Measurements from ENCODE around the gene IL16. TPM values are rescaled to one million over a fixed set of nuclear protein-coding genes. Genes with fewer than 3 reads are reported as not detected.
A peak's percentile ranks its signal among the peaks of the same experiment; 100 is the strongest.

The IL16 gene
- polyA plus RNA-seq, 6 donors from 2014 or later: 146 to 315 (median 222) TPM

GRCh38 chr15:81331600-81331999, 134.9 kb downstream of the IL16 start:
- no peaks in the 10 kb centered on the region for H3K36me3 Mint-ChIP-seq
- no peaks in the 10 kb centered on the region for H3K27me3 Mint-ChIP-seq
- peaks cover 16 to 27% (median 17%) of the 10 kb centered on the region in 3 donors for H3K4me1 Mint-ChIP-seq
- no peaks in the 10 kb centered on the region for H3K9me3 Mint-ChIP-seq
- ATAC-seq (ENCODE audit: low read depth in 2 of 2) (no peak), DNase-seq (no peak)
- peak overlapping the region in 5 of 6 donors; percentile 8 to 68 (median 44) for H3K27ac Mint-ChIP-seq
- H3K4me3 Mint-ChIP-seq: no peak overlapping the region

GRCh38 chr15:81332326-81332725, 135.6 kb downstream of the IL16 start:
- no peaks in the 10 kb centered on the region for H3K36me3 Mint-ChIP-seq
- DNase-seq (no peak), ATAC-seq (ENCODE audit: low read depth in 2 of 2) (no peak)
- peak overlapping the region in 1 of 6 donors; percentile 86 for H3K27ac Mint-ChIP-seq
- no peaks in the 10 kb centered on the region for H3K27me3 Mint-ChIP-seq
- H3K4me3 Mint-ChIP-seq: peak overlapping the region in 1 of 8 donors; percentile 3
- H3K4me1 Mint-ChIP-seq: peaks cover 17 to 27% (median 18%) of the 10 kb centered on the region in 3 donors
- H3K9me3 Mint-ChIP-seq: no peaks in the 10 kb centered on the region

- ATAC-seq (ENCODE audit: low read depth in 2 of 2) (no peak), DNase-seq (no peak)
- Mint-ChIP-seq H3K27ac (peak overlapping the region in 3 of 6 donors; percentile 42 to 61 (median 47)), H3K4me1 (peaks cover 17 to 27% (median 18%) of the 10 kb centered on the region in 3 donors), H3K27me3 (no peaks in the 10 kb centered on the region), H3K4me3 (no peak overlapping the region), H3K9me3 (no peaks in the 10 kb centered on the region), H3K36me3 (no peaks in the 10 kb centered on the region)
Observed at GRCh38 chr15:81333363-81333762, 136.7 kb downstream of the IL16 start.

- Mint-ChIP-seq H3K27me3 (peaks cover 0 to 5% (median 0%) of the 10 kb centered on the region in 3 donors), H3K36me3 (no peaks in the 10 kb centered on the region), H3K9me3 (no peaks in the 10 kb centered on the region), H3K4me3 (no peak overlapping the region), H3K4me1 (peaks cover 16 to 27% (median 17%) of the 10 kb centered on the region in 3 donors), H3K27ac (peak overlapping the region in 2 of 6 donors; percentile 12 to 78)
- DNase-seq (no peak), ATAC-seq (ENCODE audit: low read depth in 2 of 2) (no peak)
Observed at GRCh38 chr15:81334768-81335435, 138.2 kb downstream of the IL16 start.

GRCh38 chr15:81335631-81336030, 139.0 kb downstream of the IL16 start:
- no peaks in the 10 kb centered on the region for H3K36me3 Mint-ChIP-seq
- H3K4me1 Mint-ChIP-seq: peaks cover 13 to 27% (median 16%) of the 10 kb centered on the region in 3 donors
- no peak overlapping the region for H3K4me3 Mint-ChIP-seq
- peak overlapping the region in 1 of 6 donors; percentile 50 for H3K27ac Mint-ChIP-seq
- no peak for ATAC-seq (ENCODE audit: low read depth in 2 of 2)
- no peak for DNase-seq
- H3K27me3 Mint-ChIP-seq: peaks cover 0 to 6% (median 0%) of the 10 kb centered on the region in 3 donors
- no peaks in the 10 kb centered on the region for H3K9me3 Mint-ChIP-seq

- Mint-ChIP-seq H3K9me3 (no peaks in the 10 kb centered on the region), H3K36me3 (no peaks in the 10 kb centered on the region), H3K4me3 (no peak overlapping the region), H3K27ac (peak overlapping the region in 1 of 6 donors; percentile 74), H3K4me1 (peaks cover 5 to 17% (median 6%) of the 10 kb centered on the region in 3 donors), H3K27me3 (peaks cover 0 to 6% (median 0%) of the 10 kb centered on the region in 3 donors)
- ATAC-seq (ENCODE audit: low read depth in 2 of 2): peak; percentile 70 to 73
- peak; percentile 47 for DNase-seq
Observed at GRCh38 chr15:81336568-81336967, 139.9 kb downstream of the IL16 start.

GRCh38 chr15:81337241-81337640, 140.6 kb downstream of the IL16 start:
- Mint-ChIP-seq H3K27ac (peak overlapping the region in 2 of 6 donors; percentile 65 to 74), H3K4me1 (peaks cover 5 to 12% (median 6%) of the 10 kb centered on the region in 3 donors), H3K4me3 (no peak overlapping the region), H3K9me3 (no peaks in the 10 kb centered on the region), H3K36me3 (no peaks in the 10 kb centered on the region), H3K27me3 (peaks cover 0 to 6% (median 0%) of the 10 kb centered on the region in 3 donors)
- ATAC-seq (ENCODE audit: low read depth in 2 of 2) (no peak), DNase-seq (no peak)

GRCh38 chr15:81337713-81338157, 141.1 kb downstream of the IL16 start:
- peak overlapping the region in 1 of 6 donors; percentile 34 for H3K27ac Mint-ChIP-seq
- DNase-seq: no peak
- H3K9me3 Mint-ChIP-seq: no peaks in the 10 kb centered on the region
- H3K27me3 Mint-ChIP-seq: peaks cover 0 to 6% (median 0%) of the 10 kb centered on the region in 3 donors
- no peaks in the 10 kb centered on the region for H3K36me3 Mint-ChIP-seq
- no peak for ATAC-seq (ENCODE audit: low read depth in 2 of 2)
- H3K4me3 Mint-ChIP-seq: no peak overlapping the region
- peaks cover 5 to 12% (median 6%) of the 10 kb centered on the region in 3 donors for H3K4me1 Mint-ChIP-seq

GRCh38 chr15:81338170-81339007, 141.7 kb downstream of the IL16 start:
- ATAC-seq (ENCODE audit: low read depth in 2 of 2): no peak
- Mint-ChIP-seq H3K4me3 (no peak overlapping the region), H3K4me1 (peaks cover 5 to 8% (median 6%) of the 10 kb centered on the region in 3 donors), H3K9me3 (no peaks in the 10 kb centered on the region), H3K27me3 (peaks cover 0 to 6% (median 0%) of the 10 kb centered on the region in 3 donors), H3K36me3 (no peaks in the 10 kb centered on the region), H3K27ac (peak overlapping the region in 2 of 6 donors; percentile 9 to 34)
- no peak for DNase-seq

GRCh38 chr15:81339321-81339720, 142.6 kb downstream of the IL16 start:
- Mint-ChIP-seq H3K36me3 (no peaks in the 10 kb centered on the region), H3K27me3 (peaks cover 0 to 6% (median 0%) of the 10 kb centered on the region in 3 donors), H3K4me3 (no peak overlapping the region), H3K9me3 (no peaks in the 10 kb centered on the region), H3K4me1 (peaks cover 0 to 6% (median 5%) of the 10 kb centered on the region in 3 donors), H3K27ac (peak overlapping the region in 1 of 6 donors; percentile 38)
- DNase-seq: no peak
- ATAC-seq (ENCODE audit: low read depth in 2 of 2): no peak

GRCh38 chr15:81339851-81340250, 143.2 kb downstream of the IL16 start:
- DNase-seq (no peak), ATAC-seq (ENCODE audit: low read depth in 2 of 2) (no peak)
- peaks cover 0 to 6% (median 0%) of the 10 kb centered on the region in 3 donors for H3K27me3 Mint-ChIP-seq
- no peaks in the 10 kb centered on the region for H3K36me3 Mint-ChIP-seq
- peaks cover 0 to 2% (median 0%) of the 10 kb centered on the region in 7 donors for H3K9me3 Mint-ChIP-seq
- peaks cover 0 to 6% (median 5%) of the 10 kb centered on the region in 3 donors for H3K4me1 Mint-ChIP-seq
- no peak overlapping the region for H3K4me3 Mint-ChIP-seq
- peak overlapping the region in 2 of 6 donors; percentile 24 to 38 for H3K27ac Mint-ChIP-seq

- Mint-ChIP-seq H3K9me3 (peaks cover 0 to 2% (median 0%) of the 10 kb centered on the region in 7 donors), H3K27ac (no peak overlapping the region), H3K4me1 (peaks cover 0 to 8% (median 7%) of the 10 kb centered on the region in 3 donors), H3K4me3 (no peak overlapping the region), H3K27me3 (peaks cover 0 to 6% (median 4%) of the 10 kb centered on the region in 3 donors), H3K36me3 (no peaks in the 10 kb centered on the region)
- DNase-seq (no peak), ATAC-seq (ENCODE audit: low read depth in 2 of 2) (no peak)
Observed at GRCh38 chr15:81341351-81341750, 144.7 kb downstream of the IL16 start.

- Mint-ChIP-seq H3K9me3 (peaks cover 0 to 2% (median 0%) of the 10 kb centered on the region in 7 donors), H3K4me1 (peaks cover 0 to 4% (median 4%) of the 10 kb centered on the region in 3 donors), H3K36me3 (no peaks in the 10 kb centered on the region), H3K4me3 (no peak overlapping the region), H3K27ac (no peak overlapping the region), H3K27me3 (peaks cover 0 to 6% (median 4%) of the 10 kb centered on the region in 3 donors)
- DNase-seq: no peak
- ATAC-seq (ENCODE audit: low read depth in 2 of 2): no peak
Observed at GRCh38 chr15:81343371-81343770, 146.7 kb downstream of the IL16 start.

Measured in naive B cell (primary cell).